Peyer's patch (tissue), 4 donors: ENCODE data around the gene IL31.

Experiments used
- CTCF ChIP-seq, 6 experiments: fragments of 450-650 bp in 4 of 6; fragments of 200-600 bp in 2 of 6; sonication (generic) in 1 of 6; IDR thresholded peaks; one replicate each; pipeline ENCODE4 v1.5.1; 2017 to 2019; ENCODE audit warnings: antibody characterized with exemption in 6 of 6, mild to moderate bottlenecking in 3 of 6, moderate library complexity in 1 of 6
- POLR2A ChIP-seq, 2 donors: fragments of 450-650 bp; IDR thresholded peaks; one replicate each; pipeline ENCODE4 v1.5.1; 2017; ENCODE audit warnings: antibody characterized with exemption in 2 of 2, mild to moderate bottlenecking in 2 of 2, moderate library complexity in 2 of 2

GRCh38 chr12:122202017-122202416 lies 28.0 kb upstream of the IL31 start:
- TF ChIP-seq CTCF (IDR thresholded peaks at IDR 0.05) (no peak), POLR2A (IDR thresholded peaks at IDR 0.05) (no peak)
